SH-SY5Y (cell line): ENCODE measurements around the gene GDF10.

Experiments
- GATA2 ChIP-seq: IDR thresholded peaks from 2 replicates; pipeline ENCODE4 v1.6.1; 2011; ENCODE audit warnings: mild to moderate bottlenecking, low read depth, low read length
- GATA3 ChIP-seq: IDR thresholded peaks from 2 replicates; pipeline ENCODE4 v1.6.1; 2011; ENCODE audit warnings: low read depth, mild to moderate bottlenecking, low read length, moderate library complexity

DNA sequence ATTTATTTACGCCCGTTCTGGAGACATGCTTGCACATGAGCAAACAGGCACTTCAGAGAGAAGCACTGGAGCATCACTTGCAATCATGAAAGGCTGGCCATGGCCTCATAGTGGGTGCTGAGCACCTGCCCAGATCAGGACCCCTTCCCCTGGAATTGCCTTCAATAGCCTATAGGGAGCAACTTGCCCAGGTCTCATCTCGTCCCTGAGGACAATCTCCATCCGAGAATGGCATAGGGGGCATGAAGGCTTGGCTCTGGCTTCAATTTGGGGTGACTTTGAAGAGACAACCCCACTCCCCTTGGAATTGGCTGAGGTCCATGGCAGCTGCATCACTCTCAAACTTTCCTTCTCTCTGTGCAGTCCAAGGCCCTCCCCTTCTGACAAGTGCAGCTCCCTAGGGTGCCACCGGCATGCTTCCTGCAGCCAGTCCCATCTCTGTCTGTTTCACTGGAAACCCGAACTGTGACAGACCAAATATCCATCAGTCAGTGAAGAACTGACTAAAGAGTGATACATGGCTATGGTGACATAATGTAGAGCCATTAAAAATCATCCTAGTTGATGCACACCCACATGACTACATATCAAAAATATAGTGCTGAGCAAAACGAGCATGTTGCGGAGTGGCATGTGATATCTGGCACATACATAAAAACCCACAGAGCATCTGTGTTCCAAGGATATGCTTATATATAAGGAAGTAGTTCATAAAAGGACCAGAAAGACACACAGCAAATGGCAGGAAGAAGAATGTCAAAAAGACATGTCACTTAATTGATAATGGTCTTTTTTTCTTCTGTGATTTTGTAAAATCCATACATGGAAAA, 34.7 kb downstream of the GDF10 start:
- no peak for TF ChIP-seq GATA2
- TF ChIP-seq GATA3 = no peak
